DMS79 (cell line): Measurements from ENCODE around the gene ANKAR.
"Not testable (repeated sequence)": the region's sequence is repeated elsewhere in the genome, so short reads cannot be mapped to it uniquely, and the experiment has no call there.

Experiments used
- DNase-seq: peaks from one replicate; lab custom pipeline; 2025; lab: John Stamatoyannopoulos, UW

Gene ANKAR

GRCh38 chr2:189709501-189710221, 35.2 kb downstream of the ANKAR start:
- DNase-seq = no peak

- DNase-seq = not testable (repeated sequence)
Observed at GRCh38 chr2:189717593-189717992, 43.1 kb downstream of the ANKAR start.

DNA sequence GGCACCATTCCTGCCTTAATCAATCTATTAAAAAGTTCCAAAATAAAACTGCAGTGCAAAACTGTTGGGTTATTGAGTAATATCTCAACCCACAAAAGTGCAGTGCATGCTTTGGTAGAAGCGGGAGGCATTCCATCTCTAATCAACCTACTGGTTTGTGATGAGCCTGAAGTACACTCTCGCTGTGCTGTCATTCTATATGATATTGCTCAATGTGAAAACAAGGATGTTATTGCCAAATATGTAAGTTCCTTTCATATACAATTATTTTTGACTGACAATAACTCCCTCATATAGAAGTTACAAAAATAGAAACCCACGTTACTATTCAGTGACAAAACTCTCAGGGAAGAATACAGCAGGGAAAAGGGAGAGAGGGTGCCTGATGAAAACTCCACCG, 45.1 kb downstream of the ANKAR start:
- DNase-seq = no peak

- no peak for DNase-seq
Observed at GRCh38 chr2:189723192-189723591, 48.7 kb downstream of the ANKAR start.
